Loucy (cell line): ENCODE measurements around the gene ACOT11.

Source experiments
- H2AFZ ChIP-seq: fragments of 200-600 bp; sonication (generic); 2 replicates; pipeline ENCODE4 v1.6.0; 2016; ENCODE audit warnings: antibody characterized with exemption, mild to moderate bottlenecking, low read length, moderate library complexity
- H3F3A ChIP-seq: fragments of 200-600 bp; 2 replicates; pipeline ENCODE4 v1.6.0; 2016; ENCODE audit warnings: antibody characterized with exemption, low read depth, mild to moderate bottlenecking
- H3K27me3 ChIP-seq: fragments of 200-600 bp; sonication (generic); 2 replicates; pipeline ENCODE4 v1.6.1; 2014; ENCODE audit warnings: low read length, mild to moderate bottlenecking; ENCODE audit not compliant: insufficient read depth, poor library complexity, severe bottlenecking
- H3K36me3 ChIP-seq: fragments of 200-600 bp; sonication (generic); 2 replicates; pipeline ENCODE4 v1.6.1; 2016; ENCODE audit warnings: low read length; ENCODE audit not compliant: insufficient read depth
- H3K4me1 ChIP-seq: fragments of 200-600 bp; sonication (generic); 2 replicates; pipeline ENCODE4 v1.5.1; 2014; ENCODE audit warnings: low read length, mild to moderate bottlenecking; ENCODE audit not compliant: insufficient read depth, poor library complexity, severe bottlenecking
- H3K4me2 ChIP-seq: fragments of 200-600 bp; sonication (generic); 2 replicates; pipeline ENCODE4 v1.6.0; 2014; ENCODE audit warnings: antibody characterized with exemption, low read length, low read depth, mild to moderate bottlenecking; ENCODE audit not compliant: poor library complexity, severe bottlenecking
- H3K4me3 ChIP-seq: fragments of 200-600 bp; sonication (generic); 2 replicates; pipeline ENCODE4 v1.5.1; 2014; ENCODE audit warnings: low read length, mild to moderate bottlenecking, mixed read lengths; ENCODE audit not compliant: poor library complexity, severe bottlenecking
- H3K79me2 ChIP-seq: fragments of 200-600 bp; sonication (generic); 2 replicates; pipeline ENCODE4 v1.6.1; 2014; ENCODE audit warnings: low read length; ENCODE audit not compliant: insufficient read depth
- H3K9ac ChIP-seq: fragments of 200-600 bp; sonication (generic); 2 replicates; pipeline ENCODE4 v1.6.0; 2014; ENCODE audit warnings: mild to moderate bottlenecking, low read depth, low read length, moderate library complexity; ENCODE audit not compliant: poor library complexity, severe bottlenecking
- H3K9me2 ChIP-seq: fragments of 200-600 bp; sonication (generic); replicated peaks from 2 replicates; pipeline ENCODE4 v1.6.1; 2016; ENCODE audit warnings: low read depth, low read length, mixed read lengths
- H3K9me3 ChIP-seq: fragments of 200-600 bp; sonication (generic); 2 replicates; pipeline ENCODE4 v1.6.1; 2014; ENCODE audit warnings: mild to moderate bottlenecking, antibody characterized with exemption, low read length, low read depth; ENCODE audit not compliant: insufficient read depth
- H4K20me1 ChIP-seq: fragments of 200-600 bp; sonication (generic); 2 replicates; pipeline ENCODE4 v1.6.0; 2014; ENCODE audit warnings: antibody characterized with exemption, low read length, mild to moderate bottlenecking; ENCODE audit not compliant: insufficient read depth, poor library complexity, severe bottlenecking
- EZH2phosphoT487 ChIP-seq: fragments of 200-600 bp; IDR thresholded peaks from 2 replicates; pipeline ENCODE4 v1.6.1; 2018; ENCODE audit warnings: antibody characterized with exemption, mild to moderate bottlenecking, moderate library complexity, borderline replicate concordance
- TF ChIP-seq, protein P1 (sequence below): fragments of 200-600 bp; sonication (generic); conservative IDR thresholded peaks from 2 replicates; pipeline ENCODE4 v1.5.1; 2014; ENCODE audit warnings: mild to moderate bottlenecking, antibody characterized with exemption, low read length

The ACOT11 gene

DNA sequence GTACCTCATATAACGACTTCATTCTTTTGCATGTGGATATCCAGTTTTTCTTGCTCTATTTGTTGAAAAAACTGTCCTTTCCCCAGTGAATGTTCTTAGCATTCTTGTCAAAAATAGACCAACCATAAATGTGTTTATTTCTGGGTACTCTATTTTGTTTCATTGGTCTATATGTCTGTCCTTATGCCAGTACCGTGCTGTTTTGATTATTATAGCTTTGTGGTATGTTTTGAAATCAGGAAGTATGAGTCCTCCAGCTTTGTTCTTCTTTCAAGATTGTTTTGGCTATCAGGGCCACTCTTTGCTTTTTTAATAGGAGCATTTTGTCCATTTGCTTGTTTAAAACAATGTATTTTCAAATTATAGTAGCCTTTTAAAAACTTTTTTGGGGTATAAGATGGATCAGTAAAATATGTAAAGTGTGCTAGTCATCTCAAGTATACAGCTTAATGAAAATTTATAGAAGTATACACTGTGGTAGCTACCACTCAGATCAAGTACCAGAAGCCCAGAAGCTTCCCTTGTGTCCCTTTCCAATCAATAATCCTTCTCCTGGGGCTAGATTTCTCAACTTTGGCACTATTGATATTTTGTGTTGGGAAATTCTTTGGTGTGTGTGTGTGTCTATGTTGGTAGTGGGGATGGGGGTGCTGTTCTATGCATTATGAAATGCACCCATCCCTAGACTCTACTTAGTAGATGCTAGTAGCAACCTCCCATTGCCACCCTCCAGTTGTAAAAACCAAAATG is 110.3 kb downstream of the ACOT11 start:
- Histone ChIP-seq H3K9me2 (no peaks in the 10 kb centered on the region), H3K9me3 (0 out of 2 replicates have a peak, but pooled peaks cover 7% of the 10 kb centered on the region), H2AFZ (no peak overlapping the region), H3K4me2 (no peak overlapping the region), H3F3A (no peaks in the 10 kb centered on the region), H3K27me3 (no peaks in the 10 kb centered on the region), H3K79me2 (no peaks in the 10 kb centered on the region), H3K9ac (no peak overlapping the region), H4K20me1 (no peaks in the 10 kb centered on the region), H3K36me3 (no peaks in the 10 kb centered on the region), H3K4me1 (no peaks in the 10 kb centered on the region), H3K4me3 (no peak overlapping the region)
- no peak for TF ChIP-seq EZH2phosphoT487
- TF ChIP-seq, protein P1, sequence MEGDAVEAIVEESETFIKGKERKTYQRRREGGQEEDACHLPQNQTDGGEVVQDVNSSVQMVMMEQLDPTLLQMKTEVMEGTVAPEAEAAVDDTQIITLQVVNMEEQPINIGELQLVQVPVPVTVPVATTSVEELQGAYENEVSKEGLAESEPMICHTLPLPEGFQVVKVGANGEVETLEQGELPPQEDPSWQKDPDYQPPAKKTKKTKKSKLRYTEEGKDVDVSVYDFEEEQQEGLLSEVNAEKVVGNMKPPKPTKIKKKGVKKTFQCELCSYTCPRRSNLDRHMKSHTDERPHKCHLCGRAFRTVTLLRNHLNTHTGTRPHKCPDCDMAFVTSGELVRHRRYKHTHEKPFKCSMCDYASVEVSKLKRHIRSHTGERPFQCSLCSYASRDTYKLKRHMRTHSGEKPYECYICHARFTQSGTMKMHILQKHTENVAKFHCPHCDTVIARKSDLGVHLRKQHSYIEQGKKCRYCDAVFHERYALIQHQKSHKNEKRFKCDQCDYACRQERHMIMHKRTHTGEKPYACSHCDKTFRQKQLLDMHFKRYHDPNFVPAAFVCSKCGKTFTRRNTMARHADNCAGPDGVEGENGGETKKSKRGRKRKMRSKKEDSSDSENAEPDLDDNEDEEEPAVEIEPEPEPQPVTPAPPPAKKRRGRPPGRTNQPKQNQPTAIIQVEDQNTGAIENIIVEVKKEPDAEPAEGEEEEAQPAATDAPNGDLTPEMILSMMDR = no peak
